SU-DHL-6 (cell line): Measurements from ENCODE around the gene FAM162A.

Experiments
- EZH2phosphoT487 ChIP-seq: fragments of 200-600 bp; sonication (generic), shearing (Covaris generic); conservative IDR thresholded peaks from 2 replicates; pipeline ENCODE4 v1.6.1; 2018; ENCODE audit warnings: mild to moderate bottlenecking, antibody characterized with exemption, low read length, moderate library complexity, mixed read lengths
- TF ChIP-seq, protein P1 (sequence below): fragments of 200-600 bp; sonication (generic); IDR thresholded peaks from one replicate; pipeline ENCODE4 v1.5.1; 2017; ENCODE audit warnings: antibody characterized with exemption, mild to moderate bottlenecking, low read length, moderate library complexity; ENCODE audit not compliant: insufficient read depth, poor library complexity, severe bottlenecking

- TF ChIP-seq, protein P1, sequence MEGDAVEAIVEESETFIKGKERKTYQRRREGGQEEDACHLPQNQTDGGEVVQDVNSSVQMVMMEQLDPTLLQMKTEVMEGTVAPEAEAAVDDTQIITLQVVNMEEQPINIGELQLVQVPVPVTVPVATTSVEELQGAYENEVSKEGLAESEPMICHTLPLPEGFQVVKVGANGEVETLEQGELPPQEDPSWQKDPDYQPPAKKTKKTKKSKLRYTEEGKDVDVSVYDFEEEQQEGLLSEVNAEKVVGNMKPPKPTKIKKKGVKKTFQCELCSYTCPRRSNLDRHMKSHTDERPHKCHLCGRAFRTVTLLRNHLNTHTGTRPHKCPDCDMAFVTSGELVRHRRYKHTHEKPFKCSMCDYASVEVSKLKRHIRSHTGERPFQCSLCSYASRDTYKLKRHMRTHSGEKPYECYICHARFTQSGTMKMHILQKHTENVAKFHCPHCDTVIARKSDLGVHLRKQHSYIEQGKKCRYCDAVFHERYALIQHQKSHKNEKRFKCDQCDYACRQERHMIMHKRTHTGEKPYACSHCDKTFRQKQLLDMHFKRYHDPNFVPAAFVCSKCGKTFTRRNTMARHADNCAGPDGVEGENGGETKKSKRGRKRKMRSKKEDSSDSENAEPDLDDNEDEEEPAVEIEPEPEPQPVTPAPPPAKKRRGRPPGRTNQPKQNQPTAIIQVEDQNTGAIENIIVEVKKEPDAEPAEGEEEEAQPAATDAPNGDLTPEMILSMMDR, result no peak
- no peak for TF ChIP-seq EZH2phosphoT487
Measured at GRCh38 chr3:122391681-122392446, 7.9 kb downstream of the FAM162A start.
